ENCODE data around the gene LHFPL2. TPM values are rescaled to one million over a fixed set of nuclear protein-coding genes. Genes with fewer than 3 reads are reported as not detected.

The LHFPL2 gene
- total RNA-seq, 3 donors from 2014 or later, result 44.8 to 63.6 (median 50.2) TPM

GRCh38 chr5:78511121-78511906 is 137.3 kb downstream of the LHFPL2 start:
- Histone ChIP-seq H3K36me3 (ENCODE audit: low read depth) (no peaks in the 10 kb centered on the region), H3K4me3 (no peak overlapping the region), H3K9me3 (no peaks in the 10 kb centered on the region), H3K4me1 (ENCODE audit: low read depth) (peaks cover 14% of the 10 kb centered on the region)
- DNase-seq (peak in 1 of 3 donors; percentile 34), ATAC-seq (peak; percentile 10)
- intact Hi-C loops (cut with DNase I, micrococcal nuclease), result no loop called here
- TF ChIP-seq CTCF (IDR thresholded peaks at IDR 0.05), result no peak

- peaks cover 14% of the 10 kb centered on the region for H3K4me1 ChIP-seq (ENCODE audit: low read depth)
Measured at GRCh38 chr5:78509884-78510769, 138.4 kb downstream of the LHFPL2 start.

GRCh38 chr5:78509145-78509865 is 139.3 kb downstream of the LHFPL2 start:
- no peak for TF ChIP-seq CTCF (IDR thresholded peaks at IDR 0.05)
- no peak for DNase-seq
- no peak for ATAC-seq
- Histone ChIP-seq H3K36me3 (ENCODE audit: low read depth) (no peaks in the 10 kb centered on the region), H3K4me1 (ENCODE audit: low read depth) (peaks cover 14% of the 10 kb centered on the region), H3K9me3 (no peaks in the 10 kb centered on the region), H3K4me3 (no peak overlapping the region)
- intact Hi-C loops (cut with DNase I, micrococcal nuclease), result no loop called here

More at GRCh38 chr5:78509884-78510769, 138.4 kb downstream of the LHFPL2 start:
- no peaks in the 10 kb centered on the region for H3K36me3 ChIP-seq (ENCODE audit: low read depth)
- no peaks in the 10 kb centered on the region for H3K9me3 ChIP-seq
- peak overlapping the region; percentile 12 for H3K4me3 ChIP-seq
- peak; percentile 92 for ATAC-seq
- intact Hi-C loops (cut with DNase I, micrococcal nuclease), result no loop called here
- DNase-seq, result peak; percentile 71 to 85 (median 84)
- TF ChIP-seq CTCF (IDR thresholded peaks at IDR 0.05), result peak; percentile 9

GRCh38 chr5:78508186-78508765 is 140.3 kb downstream of the LHFPL2 start:
- Histone ChIP-seq H3K4me1 (ENCODE audit: low read depth) (peaks cover 14% of the 10 kb centered on the region), H3K4me3 (no peak overlapping the region), H3K36me3 (ENCODE audit: low read depth) (no peaks in the 10 kb centered on the region), H3K9me3 (no peaks in the 10 kb centered on the region)
- intact Hi-C loops (cut with DNase I, micrococcal nuclease), result no loop called here
- ATAC-seq (no peak), DNase-seq (no peak)
- TF ChIP-seq CTCF (IDR thresholded peaks at IDR 0.05), result no peak

GRCh38 chr5:78507531-78507930 is 141.0 kb downstream of the LHFPL2 start:
- intact Hi-C loops (cut with DNase I, micrococcal nuclease), result no loop called here
- TF ChIP-seq CTCF (IDR thresholded peaks at IDR 0.05), result no peak
- ATAC-seq, result peak; percentile 16
- DNase-seq, result no peak
- no peaks in the 10 kb centered on the region for H3K36me3 ChIP-seq (ENCODE audit: low read depth)
- H3K4me3 ChIP-seq, result no peak overlapping the region
- peaks cover 14% of the 10 kb centered on the region for H3K4me1 ChIP-seq (ENCODE audit: low read depth)
- no peaks in the 10 kb centered on the region for H3K9me3 ChIP-seq

Measured in mucosa of descending colon (tissue), 3 donors.